ENCODE measurements around the gene BARHL1.
"Not testable (repeated sequence)": the region's sequence is repeated elsewhere in the genome, so short reads cannot be mapped to it uniquely, and the experiment has no call there.

The BARHL1 gene

DNA sequence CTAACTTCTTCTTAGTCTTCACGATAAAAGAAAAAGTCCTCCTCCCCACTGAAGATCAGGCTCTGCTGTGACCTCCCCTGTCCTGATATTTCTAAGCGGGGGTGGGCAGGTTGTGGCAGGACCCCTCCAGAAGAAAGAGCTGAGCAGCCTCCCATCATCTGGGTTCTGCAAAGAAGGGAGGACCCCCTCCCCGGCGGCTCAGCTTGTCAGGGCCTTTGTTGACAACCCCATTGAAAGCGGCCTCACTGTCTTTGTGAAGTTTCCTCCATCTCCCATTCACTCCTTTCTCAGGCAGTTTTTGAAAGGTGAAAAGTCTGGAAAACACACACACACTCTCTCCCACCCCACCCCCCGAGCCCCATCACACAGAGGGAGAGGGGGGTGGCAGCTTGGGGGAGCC lies 26.2 kb upstream of the BARHL1 start:
- no peak for FAIRE-seq
- no peak for DNase-seq (ENCODE audit: insufficient read length, low spot score)

DNA sequence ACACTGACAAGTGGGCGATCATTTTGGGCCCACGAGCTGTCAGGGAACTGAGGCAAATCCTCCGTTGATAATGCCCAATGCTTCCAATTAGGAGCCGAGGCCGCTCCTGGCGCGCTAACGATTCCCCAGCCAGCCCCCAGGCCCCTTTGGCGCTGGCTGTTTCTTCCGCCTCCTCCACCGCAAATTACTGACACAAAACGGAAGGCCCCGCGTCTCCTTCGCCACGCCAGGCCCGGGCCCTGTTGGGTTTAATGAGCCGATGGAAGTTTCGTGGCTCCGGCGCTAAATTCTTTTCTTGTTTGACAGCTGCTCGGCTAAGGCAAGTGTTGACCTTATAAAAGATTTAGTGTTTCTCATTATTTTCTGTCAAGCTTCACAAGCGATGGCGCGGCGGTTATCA lies 25.7 kb upstream of the BARHL1 start:
- no peak for DNase-seq (ENCODE audit: insufficient read length, low spot score)
- no peak for FAIRE-seq

DNA sequence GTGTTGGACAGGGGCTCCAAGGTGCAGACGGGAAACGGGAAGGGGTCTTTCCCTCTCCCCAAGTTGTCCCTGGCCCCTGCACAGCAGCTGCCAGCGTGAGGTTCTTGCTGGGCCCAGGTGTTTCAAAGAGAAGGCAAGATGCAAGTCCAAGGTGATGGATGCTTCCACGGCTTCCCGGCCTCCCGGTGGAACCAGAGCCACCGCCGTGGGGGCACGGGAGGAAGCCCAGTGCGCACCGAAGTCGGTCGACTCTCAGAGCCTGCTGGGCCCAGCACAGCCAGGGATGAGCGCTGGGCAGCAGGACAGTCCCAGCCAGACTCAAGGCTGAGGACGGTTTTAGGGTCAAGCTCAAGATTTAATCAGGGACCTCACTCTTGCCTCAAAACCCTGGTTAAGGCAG lies 25.2 kb upstream of the BARHL1 start:
- FAIRE-seq (no peak), DNase-seq (ENCODE audit: insufficient read length, low spot score) (no peak)

DNA sequence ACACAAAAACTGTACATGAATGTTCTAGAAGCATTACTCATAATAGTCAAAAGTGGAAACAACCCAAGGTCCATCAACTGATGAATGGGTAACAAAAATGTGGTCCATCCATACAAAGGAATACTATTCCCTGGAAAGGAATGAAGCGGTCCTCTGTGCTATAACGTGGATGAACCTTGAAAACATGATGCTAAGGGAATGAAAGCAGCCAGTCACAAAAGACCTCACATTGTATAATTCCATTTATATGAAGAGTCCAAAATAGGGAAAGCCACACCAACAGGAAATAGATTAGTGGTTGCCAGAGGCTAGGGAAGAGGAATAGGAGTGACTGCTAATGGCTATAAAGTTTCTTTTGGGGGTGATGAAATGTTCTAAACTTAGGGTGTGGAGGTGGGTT lies 22.7 kb upstream of the BARHL1 start:
- FAIRE-seq = no peak

DNA sequence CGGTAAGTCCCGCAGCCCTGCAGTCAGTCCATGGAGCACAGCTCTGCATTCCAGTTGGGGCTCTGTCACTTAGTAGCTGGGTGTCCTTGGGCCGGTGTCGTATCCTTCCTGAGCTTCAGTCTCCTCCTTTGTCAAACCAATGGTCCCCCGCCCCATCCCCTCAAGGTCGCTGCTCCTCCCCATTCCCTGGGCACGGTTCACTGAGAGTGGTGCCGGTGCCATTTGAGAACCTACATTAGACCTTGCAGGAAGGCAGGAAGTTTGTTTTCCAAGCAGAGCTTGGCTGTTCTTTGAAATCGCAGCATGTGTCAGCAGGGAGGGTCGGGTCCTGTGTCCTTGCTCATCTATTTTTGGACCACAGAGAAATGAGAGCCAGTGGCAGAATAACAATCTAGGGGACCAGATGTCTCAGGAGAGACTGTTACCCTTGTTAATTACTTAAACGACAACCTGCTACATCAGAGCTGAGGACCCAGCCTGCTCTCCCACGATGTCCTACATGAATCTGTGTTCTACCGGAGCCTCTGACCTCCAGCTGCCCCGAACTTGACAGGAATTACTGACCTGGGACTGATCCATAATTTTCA lies 21.7 kb upstream of the BARHL1 start:
- FAIRE-seq (no peak), DNase-seq (ENCODE audit: insufficient read length, low spot score) (no peak)

More for the DNA sequence above, 22.7 kb upstream of the BARHL1 start:
- DNase-seq (ENCODE audit: insufficient read length, low spot score) = no peak

DNA sequence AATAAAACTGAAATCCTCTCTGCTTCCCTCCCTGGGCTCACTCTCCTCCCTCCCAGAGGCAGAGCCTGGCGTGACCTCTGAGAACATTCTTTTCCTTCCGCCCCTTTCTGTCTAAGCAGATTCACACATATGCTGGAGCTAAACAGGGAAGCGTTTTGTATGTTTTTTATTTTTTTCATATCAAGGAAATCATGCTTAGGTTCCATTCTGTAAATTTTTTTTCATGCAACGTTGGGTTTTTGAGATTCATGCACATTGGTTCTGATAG lies 20.2 kb upstream of the BARHL1 start:
- FAIRE-seq (no peak), DNase-seq (ENCODE audit: insufficient read length, low spot score) (no peak)

DNA sequence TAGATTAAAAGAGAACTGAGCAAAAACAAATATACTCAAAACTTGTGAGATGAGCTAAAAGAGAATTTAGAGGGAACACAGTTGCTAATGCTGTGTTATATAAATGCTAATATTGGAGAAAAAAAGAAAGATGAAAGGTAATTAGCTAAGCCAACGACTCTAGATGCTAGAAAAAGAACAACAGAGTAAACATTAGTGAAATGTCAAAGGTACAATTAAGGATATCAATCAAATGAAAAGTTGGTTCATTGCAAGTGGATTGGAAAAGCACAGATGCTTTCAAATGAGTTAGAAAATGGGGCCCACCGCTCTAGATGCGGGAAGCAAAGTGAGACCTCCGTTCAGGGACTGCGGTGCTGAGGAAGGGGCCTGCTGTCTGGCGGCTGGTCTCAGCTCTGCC lies 17.9 kb upstream of the BARHL1 start:
- DNase-seq (ENCODE audit: insufficient read length, low spot score) (no peak), FAIRE-seq (no peak)

DNA sequence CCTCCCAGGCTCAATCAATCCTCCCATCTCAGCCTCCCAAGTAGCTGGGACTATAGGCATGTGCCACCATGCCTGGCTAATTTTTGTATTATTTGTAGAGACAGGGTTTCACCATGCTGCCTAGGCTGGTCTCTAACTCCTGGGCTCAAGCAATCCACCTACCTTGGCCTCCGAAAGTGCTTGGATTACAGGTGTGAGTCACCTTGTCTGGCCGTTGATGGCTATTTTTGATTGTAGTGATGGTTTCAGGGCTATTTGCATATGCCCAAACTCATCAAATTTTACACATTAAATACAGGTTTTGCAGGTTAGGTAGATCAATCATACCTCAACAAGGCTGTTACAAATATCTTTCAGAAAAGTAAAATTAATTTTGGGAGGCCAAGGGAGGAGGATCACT lies 13.6 kb upstream of the BARHL1 start:
- FAIRE-seq = not testable (repeated sequence)

DNA sequence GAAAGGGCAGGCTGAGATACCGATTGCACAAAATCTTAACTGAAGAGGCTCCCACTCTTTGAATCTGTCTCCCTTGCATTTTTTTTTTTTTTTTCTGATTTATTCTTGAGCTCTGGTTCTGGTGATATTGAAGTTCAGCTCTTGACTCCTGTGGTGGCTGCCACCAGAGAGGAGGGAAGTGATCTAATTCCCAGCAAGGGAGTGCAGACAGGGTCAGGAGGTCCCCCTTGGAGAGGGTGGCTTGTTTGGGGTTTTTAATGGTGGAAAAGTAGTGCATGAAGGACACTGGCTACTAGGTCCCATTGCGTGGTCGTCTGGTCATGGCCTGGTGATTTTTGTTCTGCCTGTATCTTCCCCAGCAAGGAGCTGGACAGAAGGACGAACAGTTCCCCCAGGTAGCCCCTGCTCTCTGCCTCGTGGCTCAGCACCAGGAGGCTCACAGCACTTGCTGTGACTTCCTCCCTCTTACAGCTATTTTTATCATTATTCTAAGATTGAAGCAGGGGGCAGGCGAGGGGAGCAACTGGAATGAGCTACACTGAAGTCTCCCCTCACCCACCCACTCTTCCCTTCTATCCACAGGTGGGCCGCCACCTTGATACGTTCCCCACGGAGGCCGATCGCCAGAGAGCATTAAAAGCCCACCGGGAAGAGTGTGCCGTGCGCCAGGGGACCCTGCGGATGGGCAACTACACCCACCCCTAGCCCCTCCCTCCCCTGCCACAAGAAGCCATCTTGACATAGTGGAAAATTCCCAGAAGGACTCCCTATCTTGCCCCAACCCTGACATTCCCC lies 10.4 kb upstream of the BARHL1 start:
- FAIRE-seq (no peak), DNase-seq (ENCODE audit: insufficient read length, low spot score) (no peak)

More for the DNA sequence above, 13.6 kb upstream of the BARHL1 start:
- DNase-seq (ENCODE audit: insufficient read length, low spot score) = not testable (repeated sequence)

DNA sequence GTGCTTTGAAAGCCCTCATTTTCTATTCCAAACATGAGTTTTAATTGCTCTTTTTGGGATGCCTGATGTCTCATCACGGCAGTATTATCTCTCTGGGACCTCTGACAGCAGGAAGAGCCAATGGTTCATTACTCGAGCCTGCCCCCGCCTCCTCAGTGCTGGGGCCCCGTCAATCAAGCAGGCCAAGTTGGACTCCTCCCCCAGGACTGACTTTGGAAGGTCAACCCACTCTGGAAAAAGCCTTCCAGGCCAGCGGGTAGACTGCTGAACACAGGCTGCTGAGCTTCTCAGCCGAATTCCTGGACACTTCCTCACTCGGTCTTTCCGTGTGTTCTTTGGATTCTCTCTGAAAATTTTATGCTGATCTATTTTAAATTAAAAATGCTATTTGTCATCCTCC lies 9.5 kb upstream of the BARHL1 start:
- no peak for FAIRE-seq

DNA sequence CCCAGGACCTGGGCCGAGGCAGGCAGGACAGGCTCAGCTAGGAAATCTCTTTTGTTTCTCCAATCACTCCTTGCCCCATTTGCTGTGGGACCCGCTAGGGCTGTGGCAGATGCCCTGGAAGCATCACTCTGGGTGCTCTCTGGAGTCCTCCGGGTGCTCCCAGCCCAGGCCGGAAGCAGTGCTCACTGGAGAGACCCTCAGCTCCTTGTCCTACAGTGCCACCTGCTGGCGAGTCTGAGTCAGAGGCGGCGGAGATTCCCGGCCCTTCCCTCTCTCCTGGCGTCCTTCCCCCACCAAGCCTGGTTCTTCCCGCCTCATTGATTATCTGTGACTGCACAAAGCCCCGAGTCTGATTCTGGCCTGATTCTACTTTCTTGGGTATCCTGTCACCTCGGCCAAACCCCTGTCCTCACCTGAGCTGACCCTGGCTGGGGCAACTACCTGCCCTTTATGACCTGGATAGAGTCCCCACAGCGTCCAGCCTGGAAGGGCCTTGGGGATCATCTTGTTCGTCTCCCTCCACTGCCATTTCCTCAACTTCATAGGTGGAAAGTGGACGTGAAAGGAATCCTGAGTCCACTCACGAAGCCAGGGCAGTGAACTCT lies 7.3 kb upstream of the BARHL1 start:
- peak; percentile 47 for FAIRE-seq
- DNase-seq (ENCODE audit: insufficient read length, low spot score) = peak; percentile 78

More for the DNA sequence above, 9.5 kb upstream of the BARHL1 start:
- DNase-seq (ENCODE audit: insufficient read length, low spot score) = no peak

DNA sequence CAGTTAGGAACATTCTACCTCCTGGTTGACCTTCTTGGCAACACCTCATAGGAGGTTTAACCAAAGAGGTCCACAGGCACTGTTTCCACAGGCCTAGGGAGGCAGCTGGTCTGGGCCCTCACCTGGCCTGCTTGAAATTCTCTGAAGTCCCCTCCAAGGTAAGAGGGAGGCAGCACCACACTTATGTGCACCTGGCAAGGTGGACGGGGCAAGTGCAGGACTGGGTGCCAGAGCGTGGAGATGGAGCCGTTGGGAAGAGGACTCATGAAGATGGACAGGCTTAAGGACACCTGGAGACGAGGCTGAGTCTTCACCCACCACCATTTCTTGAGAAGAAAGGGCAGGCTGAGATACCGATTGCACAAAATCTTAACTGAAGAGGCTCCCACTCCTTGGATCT lies 6.6 kb upstream of the BARHL1 start:
- no peak for DNase-seq (ENCODE audit: insufficient read length, low spot score)

DNA sequence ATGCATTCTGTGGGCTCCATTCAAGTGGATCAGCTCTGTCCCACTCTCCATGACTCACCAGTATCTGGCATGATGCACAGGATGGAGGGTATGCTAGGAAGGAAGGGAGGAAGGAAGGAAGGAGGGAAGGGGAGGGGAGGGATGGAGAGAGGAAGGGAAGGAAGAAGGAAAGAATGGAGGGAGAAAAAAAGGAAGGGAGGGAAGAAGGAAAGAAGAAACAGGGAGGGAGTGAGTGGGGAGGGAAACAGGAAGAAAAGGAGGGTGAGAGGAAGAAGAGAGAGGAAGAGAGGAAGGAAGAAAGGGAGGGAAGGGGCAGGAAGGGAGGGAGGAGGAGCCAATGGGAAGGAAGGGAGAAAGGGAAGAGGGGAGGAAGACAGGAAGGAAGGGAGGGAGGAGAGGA lies 5.3 kb upstream of the BARHL1 start:
- DNase-seq (ENCODE audit: insufficient read length, low spot score) = no peak
- FAIRE-seq = no peak

More for the DNA sequence above, 6.6 kb upstream of the BARHL1 start:
- no peak for FAIRE-seq

DNA sequence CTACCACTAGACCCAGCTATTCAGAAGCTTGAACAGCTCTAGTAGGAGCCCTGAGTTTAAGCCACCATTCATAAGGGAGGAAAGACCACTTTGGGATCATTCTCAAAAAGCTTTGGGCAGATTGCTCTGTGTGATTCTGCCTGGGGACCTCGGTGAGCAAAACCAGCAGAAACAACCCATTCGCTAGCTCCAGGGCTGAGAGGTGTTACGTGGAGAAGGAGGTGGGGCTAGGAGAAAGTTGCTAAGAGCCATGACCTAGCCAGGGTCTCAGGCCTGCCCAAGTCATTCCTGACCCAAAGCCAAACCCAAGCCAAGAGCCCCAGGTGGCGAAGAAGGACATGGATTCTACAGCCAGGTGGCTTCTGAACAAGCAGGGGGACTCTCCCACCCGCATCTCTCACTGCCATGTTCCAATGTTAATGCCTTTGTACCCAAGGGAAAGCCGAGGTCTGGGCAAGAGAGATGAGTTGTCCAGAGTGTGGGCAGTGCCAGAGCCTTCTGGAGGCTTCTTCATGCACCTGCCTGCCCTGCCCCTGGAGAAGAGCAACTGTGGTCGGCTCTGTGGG lies 4.0 kb upstream of the BARHL1 start:
- DNase-seq (ENCODE audit: insufficient read length, low spot score) = no peak

DNA sequence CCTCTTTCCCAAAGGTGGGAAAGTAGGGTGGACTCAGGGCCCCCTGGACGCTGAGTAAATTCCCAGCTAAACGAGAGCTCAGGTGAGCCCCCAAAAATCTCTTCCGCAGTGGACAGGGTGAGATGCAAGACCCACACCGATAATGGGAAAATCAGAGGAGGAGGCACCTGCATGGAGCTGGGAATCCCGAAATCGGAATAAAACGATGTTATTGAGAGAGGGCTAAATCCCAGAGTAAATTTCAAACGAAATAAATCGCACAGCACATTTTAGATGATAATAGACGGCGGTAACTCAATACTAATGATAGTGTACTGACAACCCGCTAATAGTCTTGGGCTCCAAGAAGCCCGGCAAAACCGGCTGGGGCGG lies 3.0 kb upstream of the BARHL1 start:
- FAIRE-seq (no peak), DNase-seq (ENCODE audit: insufficient read length, low spot score) (no peak)

More for the DNA sequence above, 4.0 kb upstream of the BARHL1 start:
- FAIRE-seq = no peak

DNA sequence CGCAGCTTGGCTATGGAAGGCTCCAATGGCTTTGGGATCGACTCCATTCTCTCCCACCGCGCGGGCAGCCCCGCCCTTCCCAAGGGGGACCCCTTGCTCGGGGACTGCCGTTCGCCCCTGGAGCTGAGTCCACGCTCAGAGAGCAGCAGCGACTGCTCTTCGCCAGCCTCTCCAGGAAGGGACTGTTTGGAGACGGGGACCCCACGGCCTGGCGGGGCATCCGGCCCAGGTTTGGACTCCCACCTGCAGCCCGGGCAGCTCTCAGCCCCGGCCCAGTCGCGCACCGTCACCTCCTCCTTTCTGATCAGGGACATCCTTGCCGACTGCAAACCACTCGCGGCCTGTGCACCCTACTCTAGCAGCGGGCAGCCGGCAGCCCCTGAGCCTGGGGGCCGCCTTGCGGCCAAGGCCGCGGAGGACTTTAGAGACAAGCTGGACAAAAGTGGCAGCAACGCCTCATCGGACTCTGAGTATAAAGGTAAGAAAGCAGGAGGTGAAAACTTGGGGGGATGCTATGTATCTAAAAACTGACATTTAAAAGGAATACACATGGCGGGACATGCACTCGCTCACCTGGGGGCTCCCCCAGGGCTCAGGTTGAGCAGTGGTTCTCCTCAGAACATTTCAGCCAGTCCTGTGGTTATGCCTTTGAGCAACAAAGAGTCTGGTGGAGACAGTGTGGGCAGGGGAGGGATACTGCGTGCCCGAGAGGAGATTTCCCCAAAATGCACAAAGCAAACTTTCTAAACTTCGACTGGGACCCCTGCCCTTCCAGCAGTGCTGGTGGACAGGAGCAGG lies 579 bp downstream of the BARHL1 start:
- FAIRE-seq = no peak
- no peak for DNase-seq (ENCODE audit: insufficient read length, low spot score)

DNA sequence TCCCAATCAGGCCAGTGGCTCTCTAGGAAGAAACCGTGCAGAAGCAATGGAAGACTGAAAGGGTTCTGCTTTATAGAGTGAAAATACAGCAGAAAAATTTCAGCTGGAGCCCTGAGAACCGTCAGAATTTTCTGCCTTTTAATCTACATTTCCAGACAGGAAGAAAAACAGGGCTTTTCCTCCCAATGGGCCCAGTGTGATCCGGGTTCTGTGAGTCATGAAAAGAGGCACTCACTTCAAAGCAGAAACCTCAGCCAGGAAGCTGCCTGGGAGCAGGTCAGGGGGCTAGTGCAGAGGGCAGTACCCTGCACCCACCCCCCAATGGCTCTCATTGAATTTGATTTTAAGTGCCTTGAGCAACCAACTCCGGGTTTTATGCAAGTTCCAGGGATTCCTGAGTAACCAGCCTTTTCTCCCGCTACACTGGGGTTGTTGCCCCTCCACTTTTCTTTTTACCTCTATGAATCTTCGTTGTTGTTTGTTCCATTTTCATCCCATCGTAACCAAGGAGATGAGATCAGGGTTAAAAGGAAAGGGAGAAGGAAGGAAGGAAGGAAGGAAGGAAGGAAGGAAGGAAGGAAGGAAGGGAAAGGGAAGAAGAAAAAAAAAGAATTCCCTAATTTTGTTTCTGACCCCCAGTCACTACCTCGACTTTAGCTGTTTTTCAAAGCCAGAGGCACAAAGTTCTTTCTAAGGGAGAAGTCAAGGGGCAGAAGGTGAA lies 1.3 kb downstream of the BARHL1 start:
- FAIRE-seq (no peak), DNase-seq (ENCODE audit: insufficient read length, low spot score) (no peak)

DNA sequence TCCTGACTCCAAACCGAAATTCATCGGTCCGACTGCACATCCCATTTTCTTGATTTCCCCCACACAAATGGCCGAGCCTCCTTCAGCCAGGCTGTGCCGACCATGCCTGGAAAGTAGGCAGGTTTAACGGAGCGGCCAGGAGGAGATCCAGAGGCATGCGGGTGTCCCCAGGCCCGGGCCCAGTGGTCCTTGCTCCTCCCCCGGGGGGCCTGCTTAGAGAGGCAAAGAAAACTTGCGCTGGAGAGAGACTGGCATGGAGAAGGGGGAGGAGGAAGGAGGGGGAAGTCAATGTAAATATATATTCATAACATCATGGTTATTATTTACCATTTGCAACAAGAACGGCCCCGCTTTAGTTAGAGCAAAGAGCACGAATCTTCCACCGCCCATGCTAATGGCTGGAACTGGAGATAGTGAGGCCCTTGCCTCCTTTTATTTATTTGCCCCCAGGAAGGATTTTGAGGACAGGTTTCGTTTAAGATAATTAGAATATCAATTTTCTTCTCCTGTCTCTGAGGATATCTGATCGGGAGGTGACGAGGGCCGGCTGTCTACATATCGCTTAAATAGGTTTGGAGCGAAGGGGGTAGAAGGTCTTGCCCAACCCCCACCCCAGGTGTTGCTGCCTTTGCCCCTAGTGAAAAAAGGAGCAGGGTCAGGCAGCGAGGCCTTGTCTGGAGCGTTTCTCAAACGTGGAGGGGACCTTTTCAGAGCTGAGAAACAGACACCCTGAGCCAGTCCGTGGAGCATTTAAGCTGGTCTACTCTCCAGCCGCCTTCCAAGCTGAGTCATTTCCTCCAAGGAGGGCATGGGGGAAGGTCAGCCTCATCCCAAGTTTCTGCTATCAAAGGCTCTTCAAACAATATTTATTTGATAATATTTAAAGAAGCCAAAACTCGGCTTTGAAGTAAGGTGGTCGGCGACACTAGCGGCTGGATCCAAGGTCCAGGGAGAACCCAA lies 2.5 kb downstream of the BARHL1 start:
- DNase-seq (ENCODE audit: insufficient read length, low spot score) (no peak), FAIRE-seq (no peak)

Data from GM19239 (cell line).